Activated CD8-positive, alpha-beta memory T cell treated with anti-CD3 and anti-CD28 coated beads, Interleukin-2, amount 10 ng/mL, durations not matched to agents 7 days and 5 days (primary cell): Measurements from ENCODE around the gene RAB3C. TPM values are rescaled to one million over a fixed set of nuclear protein-coding genes. Genes with fewer than 3 reads are reported as not detected.

ENCODE experiments used
- ATAC-seq: fragments of 150-1000 bp; cut with Tn5 transposase; one replicate; pipeline ENCODE4 v1.10.0; 2021; ENCODE audit warnings: moderate library complexity
- CTCF ChIA-PET: fragments of 350-600 bp; sonication (Branson Sonifier 250); formaldehyde crosslinking; loops from one replicate; lab custom pipeline; 2021; ENCODE audit warnings: antibody characterized with exemption; lab: Charles Lee
- DNase-seq: peaks from one replicate; pipeline ENCODE4 v3.0.0-alpha.2; 2020
- H3K27ac Mint-ChIP-seq: one replicate; pipeline ENCODE4 v1.8.0; 2021; ENCODE audit warnings: mild to moderate bottlenecking, mixed read lengths
- H3K27me3 Mint-ChIP-seq: one replicate; pipeline ENCODE4 v1.8.0; 2021; ENCODE audit warnings: mixed read lengths
- H3K36me3 Mint-ChIP-seq: one replicate; pipeline ENCODE4 v1.8.0; 2021; ENCODE audit warnings: mild to moderate bottlenecking, mixed read lengths
- H3K4me1 Mint-ChIP-seq: one replicate; pipeline ENCODE4 v1.8.0; 2021; ENCODE audit warnings: mixed read lengths
- H3K4me3 Mint-ChIP-seq: one replicate; pipeline ENCODE4 v1.8.0; 2021; ENCODE audit warnings: mild to moderate bottlenecking, moderate library complexity, mixed read lengths
- H3K9me3 Mint-ChIP-seq: one replicate; pipeline ENCODE4 v1.8.0; 2022; ENCODE audit warnings: low read depth, mixed read lengths
- total RNA-seq, 2 experiments: library from RNA; stranded (reverse); gene quantifications; one replicate each; pipeline ENCODE4 v1.2.3, GENCODE V29; 2021

Gene RAB3C
- total RNA-seq, 2 experiments from 2014 or later: not detected

GRCh38 chr5:58887311-58887710, 304.4 kb downstream of the RAB3C start:
- ATAC-seq: no peak
- H3K27me3 Mint-ChIP-seq: peaks cover 12% of the 10 kb centered on the region
- DNase-seq: no peak
- peak overlapping the region; percentile 2 for H3K4me3 Mint-ChIP-seq
- no peaks in the 10 kb centered on the region for H3K36me3 Mint-ChIP-seq
- H3K9me3 Mint-ChIP-seq: no peaks in the 10 kb centered on the region
- CTCF ChIA-PET: interaction anchor here (0.8 to 3.4 kb wide), 39 partner anchors 8 to 493 kb away, joined by 3 to 49 read pairs (median 5); no protein-coding TSS in a partner anchor
- H3K4me1 Mint-ChIP-seq: peaks cover 40% of the 10 kb centered on the region
- H3K27ac Mint-ChIP-seq: peak overlapping the region; percentile 30

GRCh38 chr5:58887721-58888409, 305.0 kb downstream of the RAB3C start:
- DNase-seq (no peak), ATAC-seq (no peak)
- Mint-ChIP-seq H3K27me3 (peaks cover 12% of the 10 kb centered on the region), H3K9me3 (no peaks in the 10 kb centered on the region), H3K4me1 (peaks cover 40% of the 10 kb centered on the region), H3K4me3 (peak overlapping the region; percentile 2), H3K27ac (peak overlapping the region; percentile 30), H3K36me3 (no peaks in the 10 kb centered on the region)
- CTCF ChIA-PET: interaction anchor here (0.8 to 3.4 kb wide), 14 partner anchors 14 to 493 kb away, joined by 3 to 49 read pairs (median 6); no protein-coding TSS in a partner anchor

- Mint-ChIP-seq H3K36me3 (no peaks in the 10 kb centered on the region), H3K27me3 (no peaks in the 10 kb centered on the region), H3K4me3 (no peak overlapping the region), H3K9me3 (no peaks in the 10 kb centered on the region), H3K27ac (no peak overlapping the region), H3K4me1 (peaks cover 40% of the 10 kb centered on the region)
- DNase-seq: no peak
- no peak for ATAC-seq
- CTCF ChIA-PET: interaction anchor here (1.2 to 4.7 kb wide), 5 partner anchors 10 to 491 kb away, joined by 3 to 47 read pairs (median 8); no protein-coding TSS in a partner anchor
Observed at GRCh38 chr5:58890265-58890664, 307.4 kb downstream of the RAB3C start.

GRCh38 chr5:58890701-58891085, 307.8 kb downstream of the RAB3C start:
- H3K4me1 Mint-ChIP-seq: peaks cover 40% of the 10 kb centered on the region
- DNase-seq (no peak), ATAC-seq (no peak)
- CTCF ChIA-PET: interaction anchor here (0.7 to 4.7 kb wide), 13 partner anchors 10 to 490 kb away, joined by 3 to 47 read pairs (median 5); no protein-coding TSS in a partner anchor
- H3K27ac Mint-ChIP-seq: no peak overlapping the region
- no peaks in the 10 kb centered on the region for H3K27me3 Mint-ChIP-seq
- no peak overlapping the region for H3K4me3 Mint-ChIP-seq
- H3K9me3 Mint-ChIP-seq: no peaks in the 10 kb centered on the region
- H3K36me3 Mint-ChIP-seq: no peaks in the 10 kb centered on the region

- H3K4me3 Mint-ChIP-seq: peak overlapping the region; percentile 54
- H3K27me3 Mint-ChIP-seq: no peaks in the 10 kb centered on the region
- ATAC-seq (peak; percentile 63), DNase-seq (peak; percentile 73)
- peaks cover 37% of the 10 kb centered on the region for H3K4me1 Mint-ChIP-seq
- no peaks in the 10 kb centered on the region for H3K36me3 Mint-ChIP-seq
- no peaks in the 10 kb centered on the region for H3K9me3 Mint-ChIP-seq
- peak overlapping the region; percentile 77 for H3K27ac Mint-ChIP-seq
- CTCF ChIA-PET: interaction anchor here (0.7 to 4.7 kb wide), 25 partner anchors 8 to 490 kb away, joined by 3 to 47 read pairs (median 4); no protein-coding TSS in a partner anchor
Observed at GRCh38 chr5:58891086-58891970, 308.5 kb downstream of the RAB3C start.

GRCh38 chr5:58891971-58892343, 309.1 kb downstream of the RAB3C start:
- CTCF ChIA-PET: interaction anchor here (0.7 to 4.7 kb wide), 21 partner anchors 8 to 489 kb away, joined by 3 to 47 read pairs (median 4); no protein-coding TSS in a partner anchor
- Mint-ChIP-seq H3K4me1 (peaks cover 31% of the 10 kb centered on the region), H3K27ac (no peak overlapping the region), H3K4me3 (no peak overlapping the region), H3K36me3 (no peaks in the 10 kb centered on the region), H3K9me3 (no peaks in the 10 kb centered on the region), H3K27me3 (no peaks in the 10 kb centered on the region)
- DNase-seq (no peak), ATAC-seq (no peak)

GRCh38 chr5:58893551-58893950, 310.7 kb downstream of the RAB3C start:
- no peak for DNase-seq
- no peak for ATAC-seq
- Mint-ChIP-seq H3K36me3 (no peaks in the 10 kb centered on the region), H3K9me3 (no peaks in the 10 kb centered on the region), H3K4me3 (no peak overlapping the region), H3K27ac (no peak overlapping the region), H3K27me3 (no peaks in the 10 kb centered on the region), H3K4me1 (peaks cover 18% of the 10 kb centered on the region)
- CTCF ChIA-PET: interaction anchor here (0.8 to 4.7 kb wide), 11 partner anchors 22 to 488 kb away, joined by 3 to 47 read pairs (median 3); no protein-coding TSS in a partner anchor

- Mint-ChIP-seq H3K9me3 (no peaks in the 10 kb centered on the region), H3K27me3 (peaks cover 9% of the 10 kb centered on the region), H3K4me3 (no peak overlapping the region), H3K27ac (no peak overlapping the region), H3K4me1 (no peaks in the 10 kb centered on the region), H3K36me3 (no peaks in the 10 kb centered on the region)
- ATAC-seq (no peak), DNase-seq (no peak)
- CTCF ChIA-PET: interaction anchor here (0.7 to 1.0 kb wide), 2 partner anchors 12 kb away, joined by 3 to 4 read pairs; no protein-coding TSS in a partner anchor
Observed at GRCh38 chr5:58898006-58898405, 315.1 kb downstream of the RAB3C start.

GRCh38 chr5:58898538-58898937, 315.7 kb downstream of the RAB3C start:
- H3K9me3 Mint-ChIP-seq: no peaks in the 10 kb centered on the region
- ATAC-seq (no peak), DNase-seq (no peak)
- H3K27me3 Mint-ChIP-seq: peaks cover 9% of the 10 kb centered on the region
- no peaks in the 10 kb centered on the region for H3K36me3 Mint-ChIP-seq
- no peak overlapping the region for H3K4me3 Mint-ChIP-seq
- H3K27ac Mint-ChIP-seq: no peak overlapping the region
- H3K4me1 Mint-ChIP-seq: no peaks in the 10 kb centered on the region
- CTCF ChIA-PET: interaction anchor here (0.7 kb wide), 1 partner anchor 12 kb away, joined by 3 read pairs; no protein-coding TSS in a partner anchor

GRCh38 chr5:58901271-58901670, 318.4 kb downstream of the RAB3C start:
- Mint-ChIP-seq H3K4me3 (no peak overlapping the region), H3K36me3 (no peaks in the 10 kb centered on the region), H3K9me3 (no peaks in the 10 kb centered on the region), H3K27me3 (peaks cover 9% of the 10 kb centered on the region), H3K27ac (no peak overlapping the region), H3K4me1 (no peaks in the 10 kb centered on the region)
- CTCF ChIA-PET: interaction anchor here (1.5 to 1.9 kb wide), 2 partner anchors 10 to 15 kb away, joined by 5 to 8 read pairs; no protein-coding TSS in a partner anchor
- ATAC-seq: no peak
- no peak for DNase-seq

GRCh38 chr5:58902305-58902704, 319.4 kb downstream of the RAB3C start:
- DNase-seq (no peak), ATAC-seq (no peak)
- H3K36me3 Mint-ChIP-seq: peaks cover 2% of the 10 kb centered on the region
- no peak overlapping the region for H3K4me3 Mint-ChIP-seq
- CTCF ChIA-PET: interaction anchor here (0.8 to 1.5 kb wide), 2 partner anchors 11 to 16 kb away, joined by 4 to 5 read pairs; no protein-coding TSS in a partner anchor
- H3K27ac Mint-ChIP-seq: no peak overlapping the region
- peaks cover 4% of the 10 kb centered on the region for H3K9me3 Mint-ChIP-seq
- peaks cover 9% of the 10 kb centered on the region for H3K27me3 Mint-ChIP-seq
- no peaks in the 10 kb centered on the region for H3K4me1 Mint-ChIP-seq

GRCh38 chr5:58902765-58903164, 319.9 kb downstream of the RAB3C start:
- CTCF ChIA-PET: interaction anchor here (0.8 kb wide), 1 partner anchor 11 kb away, joined by 4 read pairs; no protein-coding TSS in a partner anchor
- peaks cover 2% of the 10 kb centered on the region for H3K36me3 Mint-ChIP-seq

GRCh38 chr5:58904737-58905136, 321.9 kb downstream of the RAB3C start:
- H3K27me3 Mint-ChIP-seq: peaks cover 9% of the 10 kb centered on the region
- no peak overlapping the region for H3K27ac Mint-ChIP-seq
- DNase-seq (no peak), ATAC-seq (no peak)
- H3K4me1 Mint-ChIP-seq: peaks cover 5% of the 10 kb centered on the region
- H3K36me3 Mint-ChIP-seq: peaks cover 2% of the 10 kb centered on the region
- peaks cover 4% of the 10 kb centered on the region for H3K9me3 Mint-ChIP-seq
- H3K4me3 Mint-ChIP-seq: no peak overlapping the region
- CTCF ChIA-PET: no interaction called here

More at GRCh38 chr5:58902765-58903164, 319.9 kb downstream of the RAB3C start:
- H3K4me1 Mint-ChIP-seq: no peaks in the 10 kb centered on the region
- no peak for ATAC-seq
- peaks cover 4% of the 10 kb centered on the region for H3K9me3 Mint-ChIP-seq
- no peak for DNase-seq
- no peak overlapping the region for H3K27ac Mint-ChIP-seq
- H3K4me3 Mint-ChIP-seq: no peak overlapping the region
- peaks cover 9% of the 10 kb centered on the region for H3K27me3 Mint-ChIP-seq
